Measurements from ENCODE around the gene MCF2L.

- TF ChIP-seq POLR2AphosphoS5 (IDR thresholded peaks at IDR 0.05; ENCODE audit: low read depth, low read length): no peak
- TF ChIP-seq, protein P1, sequence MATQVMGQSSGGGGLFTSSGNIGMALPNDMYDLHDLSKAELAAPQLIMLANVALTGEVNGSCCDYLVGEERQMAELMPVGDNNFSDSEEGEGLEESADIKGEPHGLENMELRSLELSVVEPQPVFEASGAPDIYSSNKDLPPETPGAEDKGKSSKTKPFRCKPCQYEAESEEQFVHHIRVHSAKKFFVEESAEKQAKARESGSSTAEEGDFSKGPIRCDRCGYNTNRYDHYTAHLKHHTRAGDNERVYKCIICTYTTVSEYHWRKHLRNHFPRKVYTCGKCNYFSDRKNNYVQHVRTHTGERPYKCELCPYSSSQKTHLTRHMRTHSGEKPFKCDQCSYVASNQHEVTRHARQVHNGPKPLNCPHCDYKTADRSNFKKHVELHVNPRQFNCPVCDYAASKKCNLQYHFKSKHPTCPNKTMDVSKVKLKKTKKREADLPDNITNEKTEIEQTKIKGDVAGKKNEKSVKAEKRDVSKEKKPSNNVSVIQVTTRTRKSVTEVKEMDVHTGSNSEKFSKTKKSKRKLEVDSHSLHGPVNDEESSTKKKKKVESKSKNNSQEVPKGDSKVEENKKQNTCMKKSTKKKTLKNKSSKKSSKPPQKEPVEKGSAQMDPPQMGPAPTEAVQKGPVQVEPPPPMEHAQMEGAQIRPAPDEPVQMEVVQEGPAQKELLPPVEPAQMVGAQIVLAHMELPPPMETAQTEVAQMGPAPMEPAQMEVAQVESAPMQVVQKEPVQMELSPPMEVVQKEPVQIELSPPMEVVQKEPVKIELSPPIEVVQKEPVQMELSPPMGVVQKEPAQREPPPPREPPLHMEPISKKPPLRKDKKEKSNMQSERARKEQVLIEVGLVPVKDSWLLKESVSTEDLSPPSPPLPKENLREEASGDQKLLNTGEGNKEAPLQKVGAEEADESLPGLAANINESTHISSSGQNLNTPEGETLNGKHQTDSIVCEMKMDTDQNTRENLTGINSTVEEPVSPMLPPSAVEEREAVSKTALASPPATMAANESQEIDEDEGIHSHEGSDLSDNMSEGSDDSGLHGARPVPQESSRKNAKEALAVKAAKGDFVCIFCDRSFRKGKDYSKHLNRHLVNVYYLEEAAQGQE (IDR thresholded peaks at IDR 0.05; ENCODE audit: insufficient read depth in 1 of 2, low read depth in 2 of 2, low read length in 2 of 2): no peak
- TF ChIP-seq TAF1 (IDR thresholded peaks at IDR 0.05; ENCODE audit: borderline replicate concordance, insufficient read depth, low read length): no peak
- no peak for TF ChIP-seq FOXP2 (optimal IDR thresholded peaks at IDR 0.05; ENCODE audit: borderline replicate concordance, extremely low read depth, extremely low read length, insufficient read depth)
- no peak for TF ChIP-seq SIN3A (IDR thresholded peaks at IDR 0.05; ENCODE audit: borderline replicate concordance, insufficient read depth, low read length)
Observed at GRCh38 chr13:113047587-113047986, 78.6 kb downstream of the MCF2L start.
